Measurements from ENCODE around the gene ENPEP. TPM values are rescaled to one million over a fixed set of nuclear protein-coding genes. Genes with fewer than 3 reads are reported as not detected.

ENPEP gene
- total and polyA plus RNA-seq, 11 donors = 1.3 to 9.3 (median 4.2) TPM

DNA sequence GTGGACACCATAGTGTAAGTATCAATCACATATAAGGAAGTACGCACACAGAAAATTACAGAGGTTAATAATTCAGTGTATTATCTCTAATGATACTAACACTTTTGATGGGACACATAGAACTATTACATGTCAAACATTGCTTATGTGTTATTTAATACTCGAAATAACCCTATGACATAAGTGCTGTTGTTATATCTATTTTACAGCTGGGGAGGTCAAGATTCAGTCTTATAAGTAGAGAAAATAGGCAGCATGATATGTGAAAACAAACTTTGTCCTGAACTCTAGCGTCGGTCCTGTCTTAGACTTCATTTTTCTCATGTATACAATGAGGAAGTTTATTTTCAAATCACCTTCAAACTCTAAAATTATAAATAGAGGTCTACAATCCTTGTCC lies 23.2 kb downstream of the ENPEP start:
- ATAC-seq = no peak
- no peak overlapping the region for H3K27ac ChIP-seq
- 65 to 78% (median 70%) methylated on average over 4 of the region's 4 CpGs for WGBS, 4 donors

GRCh38 chr4:110501826-110502225 lies 25.9 kb downstream of the ENPEP start:
- TF ChIP-seq, protein P1, sequence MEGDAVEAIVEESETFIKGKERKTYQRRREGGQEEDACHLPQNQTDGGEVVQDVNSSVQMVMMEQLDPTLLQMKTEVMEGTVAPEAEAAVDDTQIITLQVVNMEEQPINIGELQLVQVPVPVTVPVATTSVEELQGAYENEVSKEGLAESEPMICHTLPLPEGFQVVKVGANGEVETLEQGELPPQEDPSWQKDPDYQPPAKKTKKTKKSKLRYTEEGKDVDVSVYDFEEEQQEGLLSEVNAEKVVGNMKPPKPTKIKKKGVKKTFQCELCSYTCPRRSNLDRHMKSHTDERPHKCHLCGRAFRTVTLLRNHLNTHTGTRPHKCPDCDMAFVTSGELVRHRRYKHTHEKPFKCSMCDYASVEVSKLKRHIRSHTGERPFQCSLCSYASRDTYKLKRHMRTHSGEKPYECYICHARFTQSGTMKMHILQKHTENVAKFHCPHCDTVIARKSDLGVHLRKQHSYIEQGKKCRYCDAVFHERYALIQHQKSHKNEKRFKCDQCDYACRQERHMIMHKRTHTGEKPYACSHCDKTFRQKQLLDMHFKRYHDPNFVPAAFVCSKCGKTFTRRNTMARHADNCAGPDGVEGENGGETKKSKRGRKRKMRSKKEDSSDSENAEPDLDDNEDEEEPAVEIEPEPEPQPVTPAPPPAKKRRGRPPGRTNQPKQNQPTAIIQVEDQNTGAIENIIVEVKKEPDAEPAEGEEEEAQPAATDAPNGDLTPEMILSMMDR (IDR thresholded peaks at IDR 0.05) = no peak
- TF ChIP-seq POLR2A (IDR thresholded peaks at IDR 0.05) = no peak
- no peaks in the 10 kb centered on the region for H3K36me3 ChIP-seq
- H3K9me3 ChIP-seq = peaks cover 0 to 8% (median 0%) of the 10 kb centered on the region in 12 donors
- no peak overlapping the region for H3K27ac ChIP-seq
- H3K27me3 ChIP-seq = no peaks in the 10 kb centered on the region
- no peak for DNase-seq
- H3K4me1 ChIP-seq = peaks cover 0 to 15% (median 0%) of the 10 kb centered on the region in 12 donors
- no peak for ATAC-seq
- H3K4me3 ChIP-seq = no peak overlapping the region
- intact Hi-C loops (cut with DNase I) = loop anchor here in 2 of 10 donors (10.0 kb wide), 2 partner anchors 157 to 287 kb away; no protein-coding TSS in a partner anchor

More for the DNA sequence above, 23.2 kb downstream of the ENPEP start:
- no peak overlapping the region for H3K4me3 ChIP-seq
- TF ChIP-seq POLR2A (IDR thresholded peaks at IDR 0.05) = no peak
- TF ChIP-seq, protein P1 (IDR thresholded peaks at IDR 0.05) = no peak
- H3K4me1 ChIP-seq = peaks cover 0 to 9% (median 0%) of the 10 kb centered on the region in 12 donors
- DNase-seq = no peak
- no peaks in the 10 kb centered on the region for H3K36me3 ChIP-seq
- peaks cover 0 to 2% (median 0%) of the 10 kb centered on the region in 9 donors for H3K27me3 ChIP-seq
- intact Hi-C loops (cut with DNase I) = no loop called here
- H3K9me3 ChIP-seq = peaks cover 0 to 8% (median 0%) of the 10 kb centered on the region in 12 donors

- intact Hi-C loops (cut with DNase I) = loop anchor here in 2 of 10 donors (10.0 kb wide), 2 partner anchors 159 to 289 kb away; no protein-coding TSS in a partner anchor
These were observed 27.5 kb downstream of the ENPEP start for GRCh38 chr4:110503270-110504083.

GRCh38 chr4:110504084-110504435 lies 28.1 kb downstream of the ENPEP start:
- TF ChIP-seq, protein P1 (IDR thresholded peaks at IDR 0.05) = no peak
- no peak for TF ChIP-seq POLR2A (IDR thresholded peaks at IDR 0.05)
- ATAC-seq (no peak), DNase-seq (no peak)
- intact Hi-C loops (cut with DNase I) = loop anchor here in 2 of 10 donors (10.0 kb wide), 2 partner anchors 159 to 289 kb away; no protein-coding TSS in a partner anchor
- Histone ChIP-seq H3K36me3 (no peaks in the 10 kb centered on the region), H3K27ac (no peak overlapping the region), H3K9me3 (peaks cover 0 to 8% (median 0%) of the 10 kb centered on the region in 12 donors), H3K4me1 (peaks cover 0 to 15% (median 0%) of the 10 kb centered on the region in 12 donors), H3K27me3 (no peaks in the 10 kb centered on the region), H3K4me3 (no peak overlapping the region)
- WGBS, 4 donors = 66 to 78% (median 71%) methylated on average over 2 of the region's 2 CpGs

More at GRCh38 chr4:110503270-110504083, 27.5 kb downstream of the ENPEP start:
- Histone ChIP-seq H3K4me1 (peaks cover 0 to 15% (median 0%) of the 10 kb centered on the region in 12 donors), H3K27ac (peak overlapping the region in 6 of 12 donors; percentile 9 to 42 (median 36)), H3K36me3 (no peaks in the 10 kb centered on the region), H3K4me3 (no peak overlapping the region), H3K27me3 (no peaks in the 10 kb centered on the region), H3K9me3 (peaks cover 0 to 8% (median 0%) of the 10 kb centered on the region in 12 donors)
- DNase-seq (peak in 1 of 5 donors; percentile 28), ATAC-seq (peak; percentile 42 to 60 (median 54))
- no peak for TF ChIP-seq POLR2A (IDR thresholded peaks at IDR 0.05)
- TF ChIP-seq, protein P1 (IDR thresholded peaks at IDR 0.05) = no peak
- 22 to 36% (median 30%) methylated on average over 5 of the region's 5 CpGs for WGBS, 4 donors

Measured in heart left ventricle (tissue), 16 donors.